CMK (cell line): Measurements from ENCODE around the gene MAPK6.
"Not testable (repeated sequence)": the region's sequence is repeated elsewhere in the genome, so short reads cannot be mapped to it uniquely, and the experiment has no call there.

ENCODE experiments used
- DNase-seq: peaks from one replicate; pipeline ENCODE4 v3.0.0-alpha.2; 2010; ENCODE audit warnings: low read depth

The MAPK6 gene

DNA sequence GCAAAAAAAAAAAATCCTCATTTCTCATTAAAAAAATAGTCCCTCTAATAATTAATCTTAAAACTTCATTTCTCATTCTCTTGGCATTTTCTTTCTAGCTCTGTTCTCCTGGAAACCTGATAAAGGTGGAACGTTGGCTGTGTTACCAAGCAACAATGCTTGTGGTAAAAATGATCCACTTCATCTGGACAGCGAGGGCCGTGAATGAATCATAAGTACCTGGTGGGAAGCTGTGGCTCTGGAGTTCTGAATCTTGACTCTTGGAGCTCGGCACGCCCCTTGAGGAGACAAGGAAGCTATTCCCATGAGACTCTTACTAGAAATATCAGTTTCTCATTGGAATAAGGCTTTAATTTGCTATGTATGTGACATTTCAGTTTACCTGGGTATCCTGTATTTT is 61.0 kb downstream of the MAPK6 start:
- DNase-seq = no peak

DNA sequence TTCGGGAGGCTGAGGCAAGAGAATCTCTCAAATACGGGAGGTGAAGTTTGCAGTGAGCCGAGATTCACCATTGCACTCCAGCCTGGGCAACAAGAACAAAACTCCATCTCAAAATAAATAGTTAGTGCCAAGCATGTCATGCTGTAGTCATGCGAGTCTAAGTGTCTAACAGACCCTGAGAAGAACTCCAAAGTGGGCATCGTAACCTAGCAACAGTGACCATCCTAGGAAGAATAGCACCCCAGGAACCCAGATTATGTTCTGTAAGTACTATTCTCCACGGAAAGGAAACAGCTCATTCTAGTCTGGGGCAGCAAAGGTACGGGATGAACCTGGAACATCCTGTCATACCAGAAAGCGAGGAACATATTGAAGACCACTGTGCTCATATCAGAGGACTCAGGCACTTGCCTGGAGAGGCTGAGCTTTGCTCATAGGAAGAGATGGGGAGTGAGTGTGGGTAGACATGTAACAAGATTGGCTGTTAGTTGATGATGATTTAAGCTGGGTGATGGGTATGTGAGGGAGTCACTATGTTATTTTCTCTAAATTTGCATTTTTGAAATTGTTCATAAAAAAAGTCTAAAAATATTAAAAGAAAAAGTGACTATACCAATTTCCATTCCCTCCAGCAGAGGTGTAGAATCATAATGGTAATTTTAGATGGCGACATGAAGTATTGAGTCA is 61.8 kb downstream of the MAPK6 start:
- DNase-seq = no peak

DNA sequence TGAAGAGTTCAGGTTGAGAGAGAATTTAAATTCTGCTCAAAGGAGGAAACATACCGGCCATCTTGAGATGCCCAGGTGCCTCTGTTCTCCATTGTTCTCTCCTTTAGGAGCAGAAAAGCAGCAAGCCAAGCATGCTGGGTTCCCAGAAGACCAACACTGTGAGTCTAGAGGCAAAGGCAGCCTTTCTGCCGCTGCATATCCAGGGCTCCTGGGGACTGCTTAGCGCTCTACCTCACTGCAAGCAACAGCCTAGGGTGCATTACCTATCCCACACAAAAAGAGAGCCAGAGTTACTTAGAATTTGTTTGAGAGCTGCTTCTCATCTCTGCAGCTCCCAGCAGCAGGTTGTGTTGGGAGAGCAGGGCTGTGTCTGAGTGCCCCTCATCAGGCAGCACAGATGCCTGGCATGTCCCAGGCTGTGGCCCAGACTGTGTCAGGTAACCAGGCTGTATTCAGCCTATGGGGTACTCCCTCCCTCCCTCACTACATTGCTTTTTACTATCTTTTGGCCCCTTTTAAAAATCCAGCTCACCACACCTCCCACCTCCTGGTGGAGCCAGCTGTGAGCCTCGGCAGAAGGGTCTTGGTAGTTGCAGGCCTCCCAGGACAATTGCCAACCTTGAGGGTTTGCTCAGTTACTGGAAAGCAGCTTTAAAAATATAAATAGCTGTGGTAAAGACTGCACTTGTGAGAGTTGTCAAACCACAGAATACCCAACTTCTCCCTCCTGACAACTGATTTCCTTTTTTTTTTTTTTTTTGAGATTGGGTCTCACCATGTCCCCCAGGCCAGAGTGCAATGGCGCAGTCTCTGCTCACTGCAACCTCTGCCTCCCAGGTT is 63.4 kb downstream of the MAPK6 start:
- DNase-seq = no peak

- DNase-seq = not testable (repeated sequence)
These were observed 64.0 kb downstream of the MAPK6 start for GRCh38 chr15:52083037-52083359.

GRCh38 chr15:52083603-52084002 is 64.6 kb downstream of the MAPK6 start:
- DNase-seq = no peak

DNA sequence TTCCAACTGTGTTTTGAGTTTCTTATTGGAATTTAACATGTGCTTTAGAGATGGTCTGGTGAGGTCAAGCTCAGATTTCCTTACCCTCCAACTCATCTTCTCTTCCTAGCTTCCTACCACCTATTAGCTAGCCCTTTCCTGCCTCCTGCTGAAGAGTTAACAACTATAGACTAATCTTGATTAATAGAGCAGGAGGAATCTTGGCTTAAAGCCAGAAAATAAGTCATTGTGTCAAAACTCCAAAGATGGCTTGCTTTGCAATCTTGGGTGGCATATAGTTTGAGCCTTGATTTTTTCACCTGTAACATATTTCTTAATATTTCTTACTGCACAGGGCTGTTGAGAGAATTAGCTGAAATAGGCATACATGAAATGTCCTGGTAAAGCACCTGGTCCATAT is 66.3 kb downstream of the MAPK6 start:
- DNase-seq = no peak

DNA sequence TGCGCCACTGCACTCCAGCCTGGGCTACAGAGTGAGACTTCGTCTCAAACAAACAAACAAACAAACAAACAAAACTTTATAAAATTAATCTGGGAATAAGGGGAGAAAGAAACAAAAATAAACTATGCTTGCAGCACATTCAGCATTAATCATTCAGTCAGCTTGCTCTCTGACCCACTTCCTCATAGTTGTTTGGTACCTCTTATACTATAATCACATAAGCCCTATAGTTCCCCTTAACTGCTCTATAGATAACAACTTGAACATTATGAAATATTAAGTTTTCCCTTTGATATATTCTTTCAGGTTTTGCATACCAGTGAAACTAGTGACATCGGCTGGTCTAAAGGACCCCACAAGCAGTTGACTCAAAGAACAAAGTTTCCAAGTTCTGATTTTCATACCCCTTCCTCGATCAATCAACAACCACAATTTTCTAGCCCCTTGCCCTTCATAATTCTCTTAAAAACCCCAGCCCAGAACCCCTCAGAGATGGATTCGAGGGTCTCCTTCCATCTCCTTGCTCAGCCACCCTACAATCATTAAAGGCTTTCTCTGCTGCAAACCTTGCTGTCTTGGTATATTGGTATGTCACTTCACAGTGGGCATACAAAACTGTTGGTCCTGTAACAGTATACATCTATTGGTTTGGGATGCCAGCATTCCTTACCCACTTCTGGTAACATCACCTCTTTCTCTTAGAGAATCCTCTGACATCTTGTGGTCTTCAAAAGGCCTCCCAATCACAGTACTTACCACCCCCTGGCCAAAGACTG is 67.2 kb downstream of the MAPK6 start:
- no peak for DNase-seq

- no peak for DNase-seq
These were observed 71.2 kb downstream of the MAPK6 start for GRCh38 chr15:52090193-52090592.

DNA sequence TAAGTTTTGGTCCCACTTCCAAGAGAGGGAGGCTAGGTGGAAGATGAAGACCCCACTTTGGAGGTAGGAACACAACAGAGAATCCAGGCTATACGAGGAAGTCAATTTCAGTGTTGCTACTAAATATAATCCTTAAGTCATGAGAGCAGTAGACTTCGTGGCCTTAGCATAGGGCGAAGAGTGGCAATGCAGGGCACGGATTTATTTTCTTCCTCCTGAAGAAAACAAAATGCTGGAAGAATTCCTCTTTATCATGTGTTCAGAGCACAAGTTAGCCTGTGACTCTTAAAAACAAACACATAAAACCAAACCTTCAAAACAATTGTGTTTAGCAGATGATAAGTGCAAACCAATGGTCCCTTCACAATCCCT is 74.1 kb downstream of the MAPK6 start:
- DNase-seq = no peak

DNA sequence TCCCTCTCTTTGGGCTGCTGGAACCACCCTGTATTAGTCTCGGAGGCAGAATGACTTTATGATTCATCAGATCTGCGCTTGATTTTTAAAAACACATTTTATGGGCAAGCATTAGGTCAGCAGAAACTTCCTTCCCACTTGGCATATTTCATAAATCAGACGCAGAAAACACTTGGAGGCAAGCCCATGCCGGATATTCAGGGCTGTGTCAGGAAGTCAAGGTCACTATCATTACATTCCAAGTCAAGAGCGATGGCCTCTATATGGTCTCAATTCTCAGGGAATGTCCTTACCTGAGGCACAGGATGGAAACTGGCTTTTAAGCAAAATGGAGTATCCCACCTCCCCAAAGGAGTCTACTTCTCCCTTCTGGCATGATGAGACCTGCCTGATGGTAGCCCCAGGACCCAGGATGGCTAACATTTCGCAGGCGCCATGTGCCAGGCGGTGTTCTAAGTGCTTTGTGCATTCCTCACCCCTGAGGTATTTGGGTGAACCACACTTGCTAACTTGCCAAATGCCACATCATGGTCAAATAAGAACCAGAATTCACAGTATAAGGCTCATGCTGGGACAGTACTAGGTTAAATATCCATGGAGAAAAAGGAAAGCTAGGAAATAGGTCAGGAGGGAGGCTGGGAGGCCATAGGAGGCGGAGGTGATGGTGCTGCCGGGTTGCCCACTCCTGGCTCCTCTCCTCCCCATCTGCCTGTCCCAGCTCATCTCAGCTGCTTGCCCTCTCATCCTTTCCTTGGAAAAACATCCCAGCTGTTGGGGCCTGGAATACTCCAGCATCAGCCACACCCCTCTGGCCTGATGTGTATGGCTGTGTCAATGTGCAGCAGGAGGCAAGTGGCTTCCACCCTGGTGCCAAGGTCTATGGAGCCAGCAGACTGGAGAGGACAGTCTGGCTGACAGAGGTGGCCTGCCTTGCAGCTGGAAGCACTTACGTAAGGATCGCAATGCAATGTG is 74.8 kb downstream of the MAPK6 start:
- DNase-seq = no peak

GRCh38 chr15:52094811-52095584 is 76.0 kb downstream of the MAPK6 start:
- DNase-seq = no peak

DNA sequence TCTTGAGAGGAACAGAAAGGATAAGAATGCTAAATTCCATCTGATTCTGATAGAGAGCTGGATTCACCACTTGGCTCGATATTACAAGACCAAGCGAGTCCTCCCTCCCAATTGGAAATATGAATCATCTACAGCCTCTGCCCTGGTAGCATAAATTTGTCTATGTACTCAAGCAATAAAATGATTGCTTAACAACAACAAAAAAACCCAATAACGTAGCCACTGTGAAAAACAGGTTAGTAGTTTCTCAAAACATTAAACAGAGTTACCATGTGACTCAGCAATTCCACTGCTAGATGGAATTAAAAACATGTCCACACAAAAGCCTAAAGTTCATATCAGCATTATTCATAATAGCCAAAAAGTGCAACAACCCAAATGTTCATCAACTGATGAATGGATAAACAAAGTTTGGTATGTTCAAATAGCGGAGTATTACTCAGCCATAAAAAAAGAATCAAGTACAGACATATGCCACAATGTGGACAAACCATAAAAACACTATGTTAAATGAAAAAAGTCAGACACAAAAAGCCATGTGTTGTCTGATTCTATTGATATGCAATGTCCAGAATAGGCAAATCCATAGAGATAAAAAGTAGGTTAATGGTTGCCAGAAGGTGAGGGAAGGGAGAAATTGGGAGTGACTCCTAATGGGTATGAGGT is 76.7 kb downstream of the MAPK6 start:
- no peak for DNase-seq

DNA sequence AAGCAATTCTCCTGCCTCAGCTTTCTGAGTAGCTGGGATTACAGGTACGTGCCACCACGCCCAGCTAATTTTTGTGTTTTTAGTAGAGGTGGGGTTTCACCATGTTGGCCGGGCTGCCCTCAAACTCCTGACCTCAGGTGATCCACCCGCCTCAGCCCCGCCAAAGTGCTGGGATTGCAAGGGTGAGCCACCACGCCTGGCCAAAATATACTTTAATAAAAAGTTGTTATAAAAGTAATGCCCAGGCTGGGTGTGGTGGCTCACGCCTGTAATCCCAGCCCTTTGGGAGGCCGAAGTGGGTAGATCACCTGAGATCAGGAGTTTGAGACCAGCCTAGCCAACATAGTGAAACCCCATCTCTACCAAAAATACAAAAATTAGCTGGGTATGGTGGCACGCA is 77.5 kb downstream of the MAPK6 start:
- DNase-seq = not testable (repeated sequence)

DNA sequence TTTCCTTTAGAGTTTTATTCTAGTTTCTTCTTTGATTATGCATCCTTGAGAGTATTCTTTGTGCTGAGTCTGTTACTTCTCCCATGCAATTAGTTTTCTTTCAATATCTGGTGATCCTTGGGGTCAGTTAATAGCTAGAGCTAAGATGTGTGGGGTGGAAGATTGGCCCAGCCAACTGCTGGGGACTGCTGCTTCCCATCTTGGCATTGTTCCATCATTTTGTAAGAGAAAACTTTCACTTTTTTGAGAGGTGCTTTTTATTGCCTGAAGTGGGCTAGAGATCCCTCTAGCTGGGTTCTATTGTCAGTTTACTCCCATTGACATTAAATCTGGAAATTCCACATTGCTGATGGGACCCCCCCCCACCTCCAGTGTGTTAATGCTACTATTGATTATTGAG is 78.2 kb downstream of the MAPK6 start:
- no peak for DNase-seq

DNA sequence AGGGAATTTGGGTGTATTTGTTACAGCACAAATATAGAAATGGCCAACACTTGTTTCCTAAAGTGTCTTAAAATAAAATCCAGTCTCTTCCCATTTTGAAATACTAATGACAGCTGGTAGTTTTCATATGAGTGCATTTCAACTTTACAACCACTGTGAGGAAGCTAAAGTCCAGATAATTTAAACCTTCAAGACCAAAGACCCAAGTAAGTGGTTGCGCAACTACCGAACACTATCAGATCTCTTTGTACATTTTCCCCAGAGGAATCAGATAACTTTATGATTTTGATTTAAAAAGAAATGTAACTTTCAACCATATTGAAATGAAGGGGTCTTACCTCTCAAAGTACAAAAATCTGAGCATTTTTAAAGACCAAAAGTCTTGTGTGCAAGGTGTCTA is 79.3 kb downstream of the MAPK6 start:
- no peak for DNase-seq

DNA sequence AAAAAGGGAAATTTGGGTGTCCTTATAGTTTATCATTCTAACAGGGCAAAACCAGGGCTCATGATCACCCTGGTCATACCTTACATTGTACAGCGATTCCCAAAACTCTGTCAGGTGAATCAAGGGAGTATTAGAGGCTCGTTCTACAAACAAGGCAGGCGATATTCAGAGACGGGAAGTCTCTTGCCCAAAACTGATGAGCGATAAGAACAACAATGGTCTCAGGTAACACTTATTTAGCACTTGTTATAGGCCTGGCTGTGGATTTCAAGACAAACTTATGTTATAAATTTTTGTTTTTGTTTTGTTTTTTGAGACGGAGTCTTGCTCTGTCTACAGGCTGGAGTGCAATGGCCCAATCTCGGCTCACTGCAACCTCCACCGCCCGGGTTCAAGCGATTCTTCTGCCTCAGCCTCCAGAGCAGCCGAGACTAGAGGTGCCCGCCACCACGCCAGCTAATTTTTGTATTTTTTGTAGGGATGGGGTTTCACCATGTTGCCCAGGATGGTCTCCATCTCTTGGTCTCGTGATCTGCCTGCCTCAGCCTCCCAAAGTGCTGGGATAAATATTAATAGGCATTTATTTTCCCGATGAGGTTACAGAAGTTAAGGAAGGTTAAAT is 80.7 kb downstream of the MAPK6 start:
- DNase-seq = no peak

DNA sequence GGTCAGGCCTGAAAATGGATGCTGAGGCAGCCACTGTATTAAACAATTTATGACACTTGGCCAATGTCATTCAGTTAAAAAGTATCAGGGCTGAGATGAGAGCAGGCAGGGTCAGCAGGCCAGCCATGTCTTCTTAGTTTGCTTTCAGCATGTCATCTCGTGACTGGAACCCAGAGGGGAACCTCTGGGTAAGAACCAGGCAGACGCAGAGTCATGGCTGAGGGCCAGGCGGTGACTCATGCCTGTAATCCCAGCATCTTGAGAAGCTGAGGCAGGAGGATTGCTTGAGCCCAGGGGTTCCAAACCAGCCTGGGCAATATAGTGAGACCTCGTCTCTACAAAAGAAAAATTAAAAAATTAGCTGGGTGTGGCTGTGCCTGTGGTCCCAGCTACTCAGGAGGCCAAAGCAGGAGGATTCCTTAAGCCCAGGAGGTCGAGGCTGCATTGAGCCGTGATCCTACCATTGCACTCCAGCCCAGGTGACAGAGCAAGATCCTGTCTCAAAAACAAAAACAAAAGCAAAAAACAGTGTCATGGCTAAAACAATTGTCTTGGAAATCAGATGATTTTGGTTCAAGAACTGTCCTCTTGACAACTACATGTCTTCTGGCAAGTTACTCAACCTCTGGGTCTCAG is 81.9 kb downstream of the MAPK6 start:
- no peak for DNase-seq

DNA sequence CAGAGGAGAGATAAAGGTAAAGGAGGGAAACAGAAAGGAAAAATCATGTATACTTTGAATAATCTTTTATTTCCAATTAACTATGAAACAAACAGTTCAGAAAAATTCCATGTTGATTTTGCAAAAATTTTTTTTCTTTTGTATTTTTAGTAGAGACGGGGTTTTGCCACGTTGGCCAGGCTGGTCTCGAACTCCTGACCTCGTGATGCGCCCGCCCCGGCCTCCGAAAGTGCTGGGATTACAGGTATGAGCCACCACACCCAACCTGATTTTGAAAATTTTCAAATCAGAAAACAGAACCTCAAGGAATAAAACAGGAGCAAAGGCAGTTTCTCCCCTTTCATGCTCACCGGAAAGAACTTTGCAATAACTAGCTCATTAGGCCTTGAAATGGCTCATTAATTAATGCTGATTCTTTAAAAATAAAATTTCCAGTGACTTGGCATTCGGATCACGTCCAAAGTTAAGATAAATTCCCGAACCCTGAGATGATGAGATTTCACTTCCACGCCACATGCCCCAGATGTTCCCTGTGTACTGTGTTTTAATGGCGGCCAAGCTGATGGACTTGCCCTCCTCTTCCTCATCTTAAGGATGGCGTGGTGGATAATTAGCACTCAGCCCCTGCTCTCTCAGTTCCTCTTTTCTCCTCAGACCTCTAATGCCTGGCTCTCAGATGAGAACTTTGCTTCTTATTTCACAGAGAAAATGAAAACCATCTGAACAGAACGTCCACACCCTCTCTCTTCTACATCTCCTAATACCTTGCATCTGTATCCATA is 82.7 kb downstream of the MAPK6 start:
- DNase-seq = no peak

- DNase-seq = no peak
These were observed 83.4 kb downstream of the MAPK6 start for GRCh38 chr15:52102463-52102862.
